HEK293 (cell line): Measurements from ENCODE around the gene WNT7B.
A peak's percentile ranks its signal among the peaks of the same experiment; 100 is the strongest.

Experiments used
- TF ChIP-seq, protein P1 (sequence below): fragments of 450-650 bp; formaldehyde crosslinking; IDR thresholded peaks from 2 replicates; pipeline ENCODE4 v1.5.1; 2016; ENCODE audit warnings: missing biosample characterization, missing genetic modification characterization
- TF ChIP-seq, protein P2 (sequence below): fragments of 450-650 bp; formaldehyde crosslinking; IDR thresholded peaks from 2 replicates; pipeline ENCODE4 v1.5.1; 2016; ENCODE audit warnings: missing biosample characterization, missing genetic modification characterization
- TF ChIP-seq, protein P3 (sequence below): fragments of 450-650 bp; formaldehyde crosslinking; IDR thresholded peaks from 2 replicates; pipeline ENCODE4 v1.5.1; 2016; ENCODE audit warnings: missing biosample characterization, missing genetic modification characterization

DNA sequence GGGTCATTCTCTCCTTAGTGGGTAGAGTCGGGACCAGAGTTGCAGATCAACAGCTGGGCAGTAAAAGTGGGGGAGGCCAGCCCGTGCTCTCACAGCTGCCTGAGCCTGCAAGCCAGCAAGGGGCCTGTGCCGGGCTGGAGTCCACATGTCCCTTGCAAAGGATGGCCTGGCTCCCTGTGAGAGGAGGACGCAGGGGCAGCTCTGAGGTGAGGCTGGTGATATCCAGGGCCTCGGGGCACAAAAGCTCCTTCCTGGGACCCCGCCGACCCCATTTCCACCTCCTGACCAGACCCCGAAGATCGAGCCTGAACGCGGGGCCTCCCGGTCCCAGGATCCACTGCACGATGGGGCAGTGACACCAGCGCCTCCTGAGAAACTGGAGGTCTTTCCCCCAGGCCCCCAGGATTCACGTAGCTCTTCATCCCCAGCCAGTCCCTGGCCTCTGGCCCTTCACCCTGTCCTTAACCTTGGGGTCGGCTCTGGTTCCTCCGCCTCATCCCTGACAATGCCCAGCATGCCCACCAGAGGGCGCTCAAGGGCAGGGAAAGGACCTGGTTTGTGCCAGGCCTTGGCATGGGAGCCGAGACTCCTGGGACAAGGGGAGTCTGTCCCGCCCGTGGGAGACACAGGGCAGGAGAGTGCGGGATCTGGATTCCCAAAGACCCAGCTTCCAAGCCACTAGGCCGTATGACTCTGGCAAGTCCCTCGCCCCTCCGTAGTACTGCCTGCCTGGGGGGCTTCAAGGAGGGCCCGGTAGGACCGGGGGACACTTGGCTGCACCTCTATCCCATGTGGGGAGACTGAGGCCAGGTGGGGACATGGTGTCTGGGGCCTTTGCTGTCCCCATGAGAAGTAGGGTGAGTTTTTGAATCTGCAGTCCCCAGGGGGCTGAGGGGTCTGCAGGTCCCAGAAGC lies 17.8 kb upstream of the WNT7B start:
- TF ChIP-seq, protein P1, sequence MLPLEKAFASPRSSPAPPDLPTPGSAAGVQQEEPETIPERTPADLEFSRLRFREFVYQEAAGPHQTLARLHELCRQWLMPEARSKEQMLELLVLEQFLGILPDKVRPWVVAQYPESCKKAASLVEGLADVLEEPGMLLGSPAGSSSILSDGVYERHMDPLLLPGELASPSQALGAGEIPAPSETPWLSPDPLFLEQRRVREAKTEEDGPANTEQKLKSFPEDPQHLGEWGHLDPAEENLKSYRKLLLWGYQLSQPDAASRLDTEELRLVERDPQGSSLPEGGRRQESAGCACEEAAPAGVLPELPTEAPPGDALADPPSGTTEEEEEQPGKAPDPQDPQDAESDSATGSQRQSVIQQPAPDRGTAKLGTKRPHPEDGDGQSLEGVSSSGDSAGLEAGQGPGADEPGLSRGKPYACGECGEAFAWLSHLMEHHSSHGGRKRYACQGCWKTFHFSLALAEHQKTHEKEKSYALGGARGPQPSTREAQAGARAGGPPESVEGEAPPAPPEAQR (tag by site-specific recombination): no peak
- TF ChIP-seq, protein P2, sequence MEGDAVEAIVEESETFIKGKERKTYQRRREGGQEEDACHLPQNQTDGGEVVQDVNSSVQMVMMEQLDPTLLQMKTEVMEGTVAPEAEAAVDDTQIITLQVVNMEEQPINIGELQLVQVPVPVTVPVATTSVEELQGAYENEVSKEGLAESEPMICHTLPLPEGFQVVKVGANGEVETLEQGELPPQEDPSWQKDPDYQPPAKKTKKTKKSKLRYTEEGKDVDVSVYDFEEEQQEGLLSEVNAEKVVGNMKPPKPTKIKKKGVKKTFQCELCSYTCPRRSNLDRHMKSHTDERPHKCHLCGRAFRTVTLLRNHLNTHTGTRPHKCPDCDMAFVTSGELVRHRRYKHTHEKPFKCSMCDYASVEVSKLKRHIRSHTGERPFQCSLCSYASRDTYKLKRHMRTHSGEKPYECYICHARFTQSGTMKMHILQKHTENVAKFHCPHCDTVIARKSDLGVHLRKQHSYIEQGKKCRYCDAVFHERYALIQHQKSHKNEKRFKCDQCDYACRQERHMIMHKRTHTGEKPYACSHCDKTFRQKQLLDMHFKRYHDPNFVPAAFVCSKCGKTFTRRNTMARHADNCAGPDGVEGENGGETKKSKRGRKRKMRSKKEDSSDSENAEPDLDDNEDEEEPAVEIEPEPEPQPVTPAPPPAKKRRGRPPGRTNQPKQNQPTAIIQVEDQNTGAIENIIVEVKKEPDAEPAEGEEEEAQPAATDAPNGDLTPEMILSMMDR (tag by site-specific recombination): peak; percentile 95
- TF ChIP-seq, protein P3, sequence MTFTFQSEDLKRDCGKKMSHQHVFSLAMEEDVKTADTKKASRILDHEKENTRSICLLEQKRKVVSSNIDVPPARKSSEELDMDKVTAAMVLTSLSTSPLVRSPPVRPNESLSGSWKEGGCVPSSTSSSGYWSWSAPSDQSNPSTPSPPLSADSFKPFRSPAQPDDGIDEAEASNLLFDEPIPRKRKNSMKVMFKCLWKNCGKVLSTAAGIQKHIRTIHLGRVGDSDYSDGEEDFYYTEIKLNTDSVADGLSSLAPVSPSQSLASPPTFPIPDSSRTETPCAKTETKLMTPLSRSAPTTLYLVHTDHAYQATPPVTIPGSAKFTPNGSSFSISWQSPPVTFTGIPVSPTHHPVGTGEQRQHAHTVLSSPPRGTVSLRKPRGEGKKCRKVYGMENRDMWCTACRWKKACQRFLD: no peak
